CD4-positive, alpha-beta T cell treated with Interleukin-21 for 1 hour (primary cell): ENCODE results near the gene CTNNA2.
"Not testable (repeated sequence)": the region's sequence is repeated elsewhere in the genome, so short reads cannot be mapped to it uniquely, and the experiment has no call there.

Experiments
- DNase-seq: peaks from one replicate; pipeline ENCODE4 v3.0.0-alpha.2; 2020

CTNNA2 gene

DNA sequence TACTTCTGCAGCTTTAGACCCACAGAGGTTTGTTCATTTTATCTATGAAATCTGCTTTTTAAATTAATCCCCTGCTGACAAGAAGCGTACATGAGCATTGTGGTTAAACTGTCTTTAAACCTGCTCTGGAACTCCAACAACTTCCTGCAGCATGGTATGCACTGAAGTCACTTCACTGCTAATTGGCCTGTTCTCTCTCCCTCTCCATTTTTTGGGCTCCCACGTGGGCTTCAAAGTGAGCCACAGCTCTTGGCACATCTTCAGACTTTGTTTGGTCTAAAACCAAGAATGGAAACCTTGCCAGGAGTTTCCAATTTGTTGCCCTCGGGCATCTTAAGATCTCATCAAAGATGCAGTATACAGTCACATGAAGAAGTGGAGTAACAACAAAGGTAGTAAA is 480.3 kb downstream of the CTNNA2 start:
- DNase-seq: no peak

DNA sequence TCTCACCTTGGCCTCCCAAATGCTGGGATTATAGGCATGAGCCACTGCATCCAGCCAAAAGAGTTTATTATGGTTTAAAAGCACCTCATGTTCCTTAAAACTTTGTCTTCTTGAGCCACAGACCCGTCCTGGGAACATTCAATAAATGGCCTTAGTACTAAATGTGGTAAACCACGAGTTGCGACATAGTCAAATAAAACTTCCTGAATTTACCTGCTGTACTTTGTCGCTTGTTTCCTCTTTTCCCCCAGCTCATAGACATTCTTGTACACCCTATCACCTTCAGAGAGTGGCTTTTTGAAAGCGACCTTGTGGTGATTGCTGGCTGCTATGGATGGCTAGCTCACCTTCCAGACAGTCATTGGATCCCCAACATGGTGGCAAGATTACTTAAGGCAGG is 481.3 kb downstream of the CTNNA2 start:
- no peak for DNase-seq

DNA sequence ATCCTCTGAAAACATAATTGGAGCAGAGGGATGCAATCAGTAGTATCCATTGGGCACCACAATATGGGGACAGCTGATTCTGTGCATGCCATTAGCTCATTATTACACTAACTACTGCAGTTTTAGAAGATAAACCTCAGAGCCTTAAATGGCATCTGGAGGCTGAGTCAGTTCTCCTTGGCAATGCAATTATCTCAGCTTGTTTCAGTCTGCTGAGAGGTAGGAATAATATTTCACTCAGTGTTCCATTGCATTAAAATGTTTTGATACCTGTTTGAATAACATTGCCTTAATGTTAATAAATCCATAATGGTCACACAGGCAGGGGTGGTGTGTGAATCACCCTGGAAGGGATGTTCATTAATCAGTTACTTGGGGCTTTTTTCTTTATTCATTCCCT is 482.1 kb downstream of the CTNNA2 start:
- DNase-seq: no peak

DNA sequence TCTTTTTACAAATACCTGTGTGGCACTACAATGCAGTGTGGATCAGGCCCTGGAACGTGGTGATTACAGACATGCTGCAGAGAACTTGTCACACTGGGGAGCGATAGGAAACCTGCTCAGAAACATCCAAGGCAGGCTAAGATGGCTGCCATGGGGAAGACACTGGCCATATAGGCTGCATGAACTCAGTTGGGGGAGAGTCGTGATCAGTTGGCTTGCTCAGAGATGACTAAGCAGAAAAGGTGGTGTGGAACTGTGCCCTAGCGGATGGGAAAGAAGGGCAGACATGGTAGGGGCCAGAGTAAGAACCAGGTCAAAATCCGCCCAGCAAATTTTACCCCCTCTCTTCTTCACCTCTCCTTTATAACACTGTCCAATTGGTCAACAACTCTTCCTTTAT is 483.9 kb downstream of the CTNNA2 start:
- DNase-seq: no peak

DNA sequence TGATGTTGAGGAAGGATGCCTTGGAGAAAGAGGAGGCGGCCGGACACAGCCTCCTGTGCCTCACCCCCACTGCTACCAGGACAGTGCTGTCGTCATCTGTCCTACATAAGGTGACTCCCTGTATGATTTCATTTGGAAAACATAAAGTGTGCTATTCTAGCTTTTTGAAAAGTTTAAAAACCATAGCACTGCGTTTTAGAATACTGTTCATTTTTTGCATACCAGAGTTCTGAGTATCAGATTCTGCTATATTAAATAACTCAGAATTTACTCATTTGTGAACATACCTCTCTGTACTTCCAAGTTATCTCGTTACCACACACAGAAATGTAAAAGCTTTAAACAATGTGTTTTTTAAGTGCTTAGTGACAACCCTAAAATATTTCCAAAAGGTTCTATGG is 488.9 kb downstream of the CTNNA2 start:
- DNase-seq: no peak

DNA sequence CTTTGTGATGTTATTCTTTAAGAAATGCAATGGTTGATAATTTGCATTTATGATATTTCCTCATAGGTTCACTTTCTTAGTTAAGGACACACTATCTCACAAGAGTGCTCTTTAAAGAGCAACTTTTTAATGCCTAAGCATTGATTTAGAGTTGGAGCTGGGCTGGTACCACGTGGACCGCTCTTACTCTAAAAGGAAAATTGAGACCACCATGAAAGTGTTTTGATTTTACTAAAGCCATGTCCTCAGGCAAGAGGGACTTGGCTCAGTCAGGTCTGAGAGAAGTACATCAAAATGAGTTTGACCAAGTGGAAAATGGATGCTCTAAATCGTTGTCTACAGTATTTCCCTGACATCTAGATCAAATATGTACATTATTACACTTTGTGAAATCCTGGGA is 489.3 kb downstream of the CTNNA2 start:
- DNase-seq: no peak

DNA sequence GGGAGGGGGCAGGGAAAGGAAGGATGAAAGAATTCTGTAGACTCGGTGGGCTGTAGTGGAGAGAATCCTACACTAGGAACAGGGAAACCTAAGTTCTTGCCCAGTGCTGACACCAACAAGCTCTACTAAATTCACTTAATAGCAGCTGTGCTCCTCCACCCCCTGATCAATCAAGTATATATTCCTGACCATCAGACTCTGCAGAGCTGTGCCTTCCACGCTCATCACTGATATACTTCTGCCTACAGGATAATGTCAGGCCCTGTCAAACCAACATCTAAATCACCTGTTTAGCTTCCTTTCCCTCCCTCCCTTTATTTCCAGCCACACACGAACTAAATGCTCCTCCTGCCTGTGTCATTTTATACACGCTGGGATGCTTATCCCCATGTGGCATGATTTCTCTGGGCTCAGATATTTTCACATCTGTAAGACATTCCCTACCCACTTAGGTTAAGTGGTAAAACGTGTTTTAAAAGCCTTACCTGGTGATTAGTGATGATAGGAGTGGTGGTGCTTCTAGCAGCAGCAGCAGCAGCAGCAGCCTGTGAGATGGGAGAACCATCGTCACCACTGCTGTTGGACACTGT is 489.8 kb downstream of the CTNNA2 start:
- DNase-seq: no peak

DNA sequence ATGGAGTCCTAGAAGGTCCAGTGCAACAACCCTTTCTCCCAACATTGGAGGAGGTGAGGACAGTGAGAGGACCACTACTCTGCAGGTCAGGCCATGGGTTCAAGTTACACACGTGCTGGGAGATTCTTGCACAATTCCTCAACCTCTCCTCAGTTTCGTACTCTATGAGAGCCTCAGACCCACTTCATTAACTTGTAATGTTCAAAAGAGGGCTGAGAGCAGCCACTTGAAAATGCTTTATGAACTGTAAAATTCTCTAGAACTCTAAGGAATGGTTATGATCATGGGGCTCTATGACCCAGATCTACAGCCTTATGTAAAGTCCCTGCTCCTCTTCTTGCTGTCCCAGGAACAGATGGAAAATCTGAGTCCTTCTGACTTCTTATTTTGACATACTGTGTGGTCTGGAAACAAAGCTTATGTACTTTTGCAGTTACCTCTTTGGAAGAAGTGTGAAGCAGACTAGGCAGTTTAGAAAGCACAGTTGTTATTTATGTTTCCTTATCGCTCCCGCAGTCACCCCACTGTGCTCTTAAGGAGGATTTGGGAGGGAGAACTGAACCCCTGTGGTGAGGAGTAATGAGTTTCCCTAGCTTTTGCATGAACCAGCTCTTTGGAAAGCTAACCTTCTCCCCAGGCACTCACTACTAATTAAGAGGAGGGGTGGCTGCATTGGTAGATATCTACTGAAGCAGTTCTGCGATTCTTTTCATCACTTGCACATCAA is 495.1 kb downstream of the CTNNA2 start:
- DNase-seq: no peak

DNA sequence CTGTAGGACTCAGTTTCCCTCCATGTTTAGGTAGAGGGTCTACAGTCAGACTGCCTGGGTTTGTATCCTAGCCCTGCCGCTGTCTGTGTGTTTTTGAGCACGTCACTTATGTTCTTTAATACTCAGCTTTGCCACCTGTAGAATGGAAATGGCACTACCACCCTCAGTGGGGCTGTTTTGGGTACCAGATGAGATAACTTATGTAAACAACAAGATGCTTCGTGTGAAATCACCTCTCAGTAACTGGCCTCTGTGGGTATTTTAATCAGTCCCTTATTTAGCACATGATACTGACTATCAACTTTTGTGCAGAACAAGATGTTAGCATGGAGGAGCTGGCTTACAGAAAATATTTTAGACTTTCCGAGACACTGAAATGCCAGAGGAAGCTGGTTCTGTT is 495.7 kb downstream of the CTNNA2 start:
- no peak for DNase-seq

DNA sequence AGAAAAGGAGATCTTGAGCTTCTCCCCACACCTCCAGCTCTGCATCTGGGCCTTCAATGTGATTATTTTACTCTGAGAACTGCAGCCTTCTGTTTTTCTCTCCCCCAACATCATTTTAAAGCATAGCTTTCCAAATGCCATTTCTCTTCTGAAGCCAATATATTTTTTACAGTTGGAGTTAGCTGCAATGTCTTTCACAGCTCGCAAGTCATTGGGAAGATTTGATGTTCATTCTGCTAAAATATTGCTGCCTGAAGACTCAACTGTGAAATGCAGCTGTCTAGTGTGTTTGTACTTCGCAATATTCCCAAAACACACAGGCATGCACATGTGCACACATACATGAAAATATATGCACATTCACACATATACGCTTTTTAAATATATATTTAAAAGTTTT is 496.4 kb downstream of the CTNNA2 start:
- DNase-seq: no peak

DNA sequence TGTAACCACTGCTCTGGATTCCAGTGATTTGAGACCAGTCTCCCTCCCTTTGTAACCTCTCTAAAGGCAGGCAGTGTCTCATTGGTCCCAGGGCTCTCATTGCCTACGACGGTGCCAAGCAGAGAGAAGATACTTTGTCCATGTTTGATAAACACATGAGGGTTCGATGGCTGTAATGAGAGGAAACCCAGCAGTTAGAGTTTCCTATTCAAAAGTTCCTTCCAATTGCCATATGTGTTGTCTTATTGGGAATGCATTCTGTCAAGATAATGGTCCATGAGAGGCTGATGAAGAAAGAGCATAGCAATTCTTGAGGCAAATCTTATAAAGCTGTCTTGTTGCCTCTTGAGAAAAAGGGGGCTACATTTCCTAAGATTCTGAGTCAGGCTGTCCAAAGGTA is 499.2 kb downstream of the CTNNA2 start:
- DNase-seq: no peak

DNA sequence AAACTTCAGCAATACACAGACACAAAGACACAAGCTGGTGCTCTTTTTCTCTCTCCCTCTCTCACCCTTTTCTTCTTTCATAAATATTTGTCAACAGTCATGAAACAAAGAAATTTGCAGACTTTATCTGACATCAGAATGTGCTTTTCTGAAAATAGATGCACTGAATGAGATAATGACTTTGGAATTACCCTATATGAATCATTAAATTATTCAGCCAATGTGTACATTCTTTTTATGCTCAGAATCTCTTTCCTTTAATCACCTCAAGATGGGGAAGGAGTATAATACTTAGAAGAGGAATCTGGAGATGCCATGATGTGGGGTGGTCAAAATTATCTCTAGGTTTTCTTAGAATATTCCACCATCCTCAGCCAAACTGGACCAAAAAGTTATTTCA is 501.8 kb downstream of the CTNNA2 start:
- DNase-seq: no peak

DNA sequence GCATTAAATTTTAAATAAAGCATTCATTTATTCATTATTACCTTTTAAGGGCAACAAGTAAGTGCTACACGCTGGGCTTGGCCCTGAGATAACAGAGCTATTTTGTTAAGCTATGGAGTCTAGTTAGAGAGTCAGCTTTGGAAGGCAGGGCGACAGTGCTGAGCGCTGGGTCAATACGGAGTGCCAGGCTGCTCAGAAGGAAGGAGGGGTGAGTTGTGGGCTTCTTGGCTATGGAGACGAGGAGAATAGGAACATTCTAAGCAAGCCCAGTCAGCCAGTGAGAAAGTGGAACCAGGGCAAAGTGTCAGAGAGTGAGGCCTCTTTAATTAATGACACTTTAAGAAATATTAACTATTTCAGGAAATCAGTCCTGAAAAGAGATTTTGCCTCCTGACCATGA is 503.3 kb downstream of the CTNNA2 start:
- no peak for DNase-seq

DNA sequence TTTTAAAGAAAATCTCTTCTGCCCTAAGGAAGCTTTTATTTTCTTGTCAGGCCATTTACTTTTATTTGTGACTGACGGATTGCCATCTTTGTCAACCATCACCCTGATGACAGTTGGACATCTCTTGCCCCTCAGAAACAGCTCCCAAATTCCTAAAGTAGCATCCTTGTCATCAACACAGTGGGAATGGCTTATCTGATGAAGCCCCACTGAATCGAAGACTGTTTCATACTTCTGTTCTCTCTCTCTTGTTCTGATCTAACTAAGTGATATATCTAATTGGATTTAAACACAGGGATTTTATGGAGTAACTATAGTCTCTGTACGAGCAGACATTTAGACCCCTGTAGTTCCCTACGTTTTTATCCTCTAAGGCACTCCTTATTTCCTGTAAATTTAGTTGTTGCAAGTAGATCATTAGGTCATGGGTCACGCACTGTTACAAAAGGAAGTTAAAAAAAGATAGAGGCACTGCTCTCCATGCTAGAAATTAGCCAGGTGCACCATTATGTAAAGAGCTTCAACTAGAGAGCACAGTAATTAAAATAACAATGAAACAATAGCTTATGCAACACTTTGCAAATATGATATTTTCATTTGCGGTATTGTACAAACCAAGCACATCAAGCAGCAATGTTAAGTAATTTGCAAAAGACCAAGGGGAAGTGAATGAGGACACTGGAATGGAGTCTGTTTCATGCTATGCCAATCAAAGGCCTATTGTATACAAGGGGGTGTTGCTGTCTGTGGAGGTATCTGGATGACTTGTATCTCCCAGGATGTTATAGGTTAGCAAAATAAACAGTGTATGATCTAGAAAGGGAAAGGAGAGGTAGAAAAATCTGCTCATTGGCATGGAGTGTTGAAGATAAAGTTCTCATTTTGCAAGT is 507.0 kb downstream of the CTNNA2 start:
- DNase-seq: no peak

DNA sequence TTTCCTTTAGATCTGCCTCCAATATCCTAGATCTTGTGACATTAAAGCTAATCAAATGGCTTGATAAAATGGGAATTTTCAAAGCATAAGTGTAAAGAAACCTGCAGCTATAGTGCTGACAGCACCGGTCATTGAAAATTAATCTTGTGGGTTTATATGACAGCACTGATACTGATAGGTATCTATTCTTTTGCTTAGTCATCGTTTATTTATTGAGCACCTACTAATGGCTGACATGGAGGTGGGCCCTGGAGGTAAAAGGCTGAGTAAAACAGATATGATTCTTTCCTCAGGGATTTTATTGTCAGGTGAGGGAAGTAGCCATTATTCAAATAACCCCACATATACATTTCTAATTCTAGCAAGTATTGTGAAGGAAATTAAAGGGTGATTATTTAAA is 509.2 kb downstream of the CTNNA2 start:
- no peak for DNase-seq

DNA sequence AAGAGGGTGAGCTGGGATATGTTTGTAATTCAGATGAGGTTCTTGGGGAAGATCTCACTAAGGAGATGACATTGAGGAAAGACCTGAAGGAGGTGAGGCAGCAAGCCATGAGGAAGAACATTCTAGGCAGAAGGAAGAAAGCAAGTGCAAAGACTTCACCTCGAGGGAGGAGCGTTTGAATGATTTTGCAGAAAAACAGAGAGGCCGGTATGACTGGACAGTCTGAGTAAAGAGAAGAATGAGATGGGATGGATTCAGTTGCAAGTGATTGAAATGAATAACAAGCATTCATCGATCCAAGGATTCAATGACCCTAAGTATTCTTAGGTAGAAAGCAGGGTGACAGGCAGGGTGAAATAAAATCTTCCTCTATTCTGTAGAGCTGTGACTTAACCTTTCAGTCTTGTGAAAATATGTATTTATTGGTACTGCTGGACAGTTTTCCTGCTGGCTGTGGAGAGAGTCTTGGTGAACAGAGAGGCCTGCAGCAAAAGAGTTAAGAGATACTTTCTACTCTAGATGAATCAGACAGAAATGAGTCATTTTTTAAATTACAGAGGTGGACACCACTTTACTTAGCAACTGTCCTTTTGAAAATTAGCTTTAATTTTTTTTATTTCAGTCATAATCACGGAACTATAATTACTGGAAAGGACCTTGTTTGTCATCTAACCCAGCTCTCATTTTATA is 513.3 kb downstream of the CTNNA2 start:
- no peak for DNase-seq

DNA sequence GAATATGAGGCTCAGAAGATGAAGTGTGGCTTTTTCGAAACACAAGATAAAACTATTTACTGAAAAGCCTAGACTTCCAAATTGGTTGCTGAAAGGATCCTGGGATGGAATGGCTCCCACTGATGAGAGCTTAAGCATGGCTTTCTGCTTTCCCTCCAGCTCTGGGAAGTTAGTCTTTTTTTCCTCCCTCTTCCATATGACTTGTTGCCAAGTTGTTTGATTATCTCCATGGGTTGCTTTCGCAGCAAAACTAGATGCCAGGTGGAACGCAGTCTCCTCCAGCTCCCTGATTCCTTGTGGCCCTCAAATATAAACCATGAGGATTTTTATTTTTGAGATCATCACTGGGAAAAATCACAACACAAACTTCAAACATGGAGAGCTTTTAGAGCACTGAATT is 515.2 kb downstream of the CTNNA2 start:
- DNase-seq: no peak

DNA sequence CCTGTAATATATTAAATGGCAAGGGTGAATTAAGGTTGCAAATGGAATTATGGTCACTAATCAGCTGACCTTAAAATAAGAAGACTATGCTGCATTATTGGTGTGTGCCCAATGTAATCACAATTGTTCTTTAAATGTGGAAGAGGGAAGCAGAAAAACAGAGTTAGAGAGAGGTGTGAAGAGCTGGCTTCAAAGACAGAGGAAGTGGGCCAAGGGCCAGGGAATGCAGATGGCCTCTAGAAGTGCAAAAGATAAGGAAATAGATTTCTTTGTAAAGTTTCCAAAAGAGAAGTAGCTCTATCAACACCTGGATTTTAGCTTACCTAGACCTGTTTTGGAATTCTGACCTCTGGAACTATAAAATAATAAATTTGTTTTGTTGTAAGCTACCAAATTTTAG is 515.7 kb downstream of the CTNNA2 start:
- no peak for DNase-seq

DNA sequence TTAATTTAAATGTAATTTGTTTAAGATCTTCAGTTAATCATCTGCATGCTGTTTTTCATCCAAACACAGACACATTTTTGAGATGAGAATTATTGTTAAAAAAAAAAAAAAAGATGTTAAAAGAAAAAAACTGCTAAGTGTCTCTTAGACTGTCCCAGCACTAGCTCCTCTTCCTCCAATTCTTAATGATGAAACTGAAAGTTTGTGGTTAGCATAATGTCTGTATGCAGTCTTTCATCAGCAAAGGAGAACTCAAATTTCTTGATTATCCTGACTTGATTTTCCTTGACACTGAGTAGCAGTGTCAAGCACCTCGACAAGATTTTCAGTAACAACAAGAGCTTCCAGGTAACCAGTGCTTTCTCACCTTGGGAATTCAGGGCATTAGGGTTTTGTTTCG is 517.3 kb downstream of the CTNNA2 start:
- DNase-seq: no peak

DNA sequence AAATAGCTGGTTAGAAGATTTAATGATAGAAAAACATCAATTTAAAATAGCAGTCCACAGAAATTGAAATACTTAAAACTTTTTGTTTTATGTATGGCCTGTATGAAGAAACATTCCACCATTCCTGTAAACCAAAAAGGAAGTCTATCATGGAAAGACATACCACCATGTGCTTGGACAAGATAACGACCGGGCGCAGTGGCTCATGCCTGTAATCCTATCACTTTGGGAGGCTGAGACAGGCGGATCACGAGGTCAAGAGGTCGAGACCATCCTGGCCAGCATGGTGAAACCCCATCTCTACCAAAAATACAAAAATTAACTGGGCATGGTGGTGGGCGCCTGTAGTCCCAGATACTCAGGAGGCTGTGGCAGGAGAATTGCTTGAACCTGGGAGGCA is 519.8 kb downstream of the CTNNA2 start:
- DNase-seq: not testable (repeated sequence)

DNA sequence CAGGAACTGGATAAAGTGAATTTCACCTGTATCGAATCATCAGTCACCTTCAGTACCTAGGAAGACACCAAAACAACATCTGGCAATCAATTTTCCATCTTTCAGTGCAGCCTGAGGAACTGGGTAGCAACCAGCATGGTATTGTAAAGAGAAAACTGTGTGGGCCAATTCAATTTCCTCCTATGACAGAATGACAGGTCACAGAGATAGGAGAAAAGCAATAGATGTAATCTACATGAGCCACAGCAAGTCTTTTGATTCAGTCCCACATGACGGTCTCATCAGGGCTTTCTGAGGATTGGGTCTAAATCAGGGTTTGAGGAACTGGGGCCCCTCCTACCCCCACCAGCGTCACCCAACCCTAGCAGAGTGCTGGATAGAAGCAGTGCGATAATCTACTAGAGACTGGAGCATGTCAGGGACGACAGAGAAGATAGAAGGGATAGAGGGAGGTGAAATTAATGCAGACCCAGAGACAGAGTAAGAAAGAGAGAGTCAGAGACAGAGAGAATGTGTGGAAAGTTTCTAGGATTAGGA is 523.0 kb downstream of the CTNNA2 start:
- no peak for DNase-seq

DNA sequence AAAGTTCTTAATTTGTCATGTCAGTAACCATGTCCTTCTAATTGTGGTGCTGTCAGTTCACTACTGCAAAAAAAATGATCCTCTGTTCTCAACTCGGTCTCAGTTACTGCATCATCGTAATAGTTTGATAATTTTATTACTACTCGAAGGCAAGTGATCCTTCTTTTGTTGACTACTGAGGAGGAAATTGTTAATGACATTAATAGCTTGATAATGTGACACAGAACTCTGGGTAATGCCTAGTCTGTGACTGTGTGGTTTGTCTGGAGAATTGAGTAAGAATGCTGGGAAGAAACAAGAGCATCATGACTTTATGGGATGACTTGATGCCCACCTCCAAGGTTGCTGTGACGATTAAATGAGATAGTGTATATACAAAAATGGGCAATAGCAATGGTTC is 524.5 kb downstream of the CTNNA2 start:
- no peak for DNase-seq

DNA sequence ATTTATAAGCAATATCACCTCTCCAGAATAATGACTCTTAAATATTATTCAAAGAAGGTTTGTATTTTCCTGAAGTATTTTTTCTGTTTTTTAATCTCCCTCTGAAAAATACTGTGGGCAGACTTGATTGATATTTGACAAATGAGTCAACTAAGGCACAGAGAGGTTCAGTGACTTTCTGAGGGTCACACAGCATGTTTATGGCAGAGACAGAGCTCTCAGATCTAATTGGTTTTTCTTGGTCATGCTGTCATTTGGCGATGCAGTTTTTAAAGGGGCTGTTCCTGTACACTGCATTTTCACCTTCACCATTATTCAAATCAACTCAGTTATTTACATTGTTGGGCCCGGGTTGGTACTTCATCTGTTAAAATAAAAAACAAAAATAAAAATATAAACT is 527.4 kb downstream of the CTNNA2 start:
- no peak for DNase-seq
